GM19239 (cell line): ENCODE measurements around the gene ANKRD6.

Source experiments
- DNase-seq: peaks from one replicate; pipeline ENCODE4 v3.0.0; 2011; ENCODE audit warnings: low spot score; ENCODE audit not compliant: insufficient read length
- FAIRE-seq: peaks from 2 replicates; lab custom pipeline; 2011; peaks lifted over from hg19 to GRCh38; lab: Jason Lieb, UNC

The ANKRD6 gene

DNA sequence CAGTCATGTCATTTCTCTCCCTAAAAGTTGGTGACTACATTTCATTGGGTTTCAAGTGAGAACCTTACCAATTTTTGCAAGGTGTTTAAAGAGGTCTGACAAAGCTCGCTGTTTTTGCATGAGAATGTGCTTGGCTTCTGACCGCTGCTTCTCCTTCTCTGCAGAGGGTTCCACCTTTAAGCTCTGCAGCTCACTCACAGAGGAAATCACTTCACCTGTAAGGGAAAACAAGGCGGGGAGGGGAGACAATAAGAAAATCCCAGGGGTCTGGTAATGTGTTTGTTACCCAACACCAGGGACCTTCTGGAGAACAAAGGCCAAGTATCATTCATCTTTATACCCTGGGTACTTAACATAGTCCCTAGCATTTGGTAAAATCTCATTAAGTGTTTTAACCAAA, 245.6 kb downstream of the ANKRD6 start:
- FAIRE-seq, result no peak
- no peak for DNase-seq

DNA sequence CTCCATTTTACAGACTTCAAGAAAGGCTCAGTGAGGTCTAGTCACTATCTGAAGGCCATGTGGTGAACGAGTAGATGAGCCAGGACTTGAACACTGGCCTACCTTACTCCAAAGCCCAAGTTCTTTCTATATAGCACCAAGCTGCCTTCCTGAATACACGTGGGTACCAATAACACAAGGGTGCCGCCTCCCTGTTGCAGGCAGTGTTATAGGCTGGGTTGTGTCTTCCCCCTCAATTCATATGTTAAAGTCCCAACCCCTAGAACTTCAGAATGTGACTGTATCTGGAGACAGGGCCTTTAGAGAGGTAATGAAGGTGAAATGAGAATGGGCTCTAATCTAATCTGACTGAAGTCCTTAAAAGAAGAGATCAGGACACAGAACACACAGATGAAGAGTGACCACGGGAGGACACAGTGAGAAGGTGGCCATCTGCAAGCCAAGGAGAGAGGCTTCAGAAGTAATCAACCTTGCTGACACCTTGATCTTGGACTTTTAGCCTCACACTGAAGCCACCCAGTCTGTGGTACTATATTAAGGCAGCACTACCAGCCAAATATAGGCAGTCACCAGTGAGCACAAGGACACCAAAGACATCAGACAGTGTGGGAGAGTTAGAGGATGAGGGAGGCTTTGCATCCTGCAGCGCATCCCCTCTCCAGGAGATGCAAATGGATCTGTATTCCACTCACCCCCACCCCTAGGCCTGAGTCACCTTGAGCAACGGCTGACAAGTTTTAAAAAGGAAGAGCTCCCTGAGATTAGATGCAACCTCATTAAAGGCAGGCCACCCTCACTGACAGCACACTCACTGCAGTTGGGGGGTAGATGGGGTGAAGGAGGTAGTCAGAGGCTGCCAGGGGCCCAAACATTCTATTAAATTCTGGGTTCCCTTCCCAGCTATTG, 246.5 kb downstream of the ANKRD6 start:
- FAIRE-seq, result no peak
- DNase-seq, result no peak

DNA sequence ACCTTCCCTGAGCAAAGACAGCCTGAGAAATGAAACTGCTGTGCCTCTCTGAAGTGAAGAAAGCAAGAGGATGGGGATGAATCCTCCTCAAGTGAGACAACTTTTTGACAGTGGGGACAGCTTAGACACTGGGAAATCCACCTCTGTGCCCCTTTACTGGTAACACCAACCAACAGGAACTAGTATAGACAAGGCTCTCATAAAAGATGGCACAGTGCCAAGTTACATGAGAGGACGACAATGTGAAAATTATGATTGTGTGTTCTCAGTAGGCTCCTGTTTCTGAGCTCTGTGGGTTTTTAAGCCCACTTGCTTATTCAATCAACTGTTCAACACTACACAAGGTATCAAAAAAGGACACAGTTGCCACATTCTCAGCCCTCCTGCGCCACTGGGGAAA, 247.2 kb downstream of the ANKRD6 start:
- DNase-seq (no peak), FAIRE-seq (no peak)

DNA sequence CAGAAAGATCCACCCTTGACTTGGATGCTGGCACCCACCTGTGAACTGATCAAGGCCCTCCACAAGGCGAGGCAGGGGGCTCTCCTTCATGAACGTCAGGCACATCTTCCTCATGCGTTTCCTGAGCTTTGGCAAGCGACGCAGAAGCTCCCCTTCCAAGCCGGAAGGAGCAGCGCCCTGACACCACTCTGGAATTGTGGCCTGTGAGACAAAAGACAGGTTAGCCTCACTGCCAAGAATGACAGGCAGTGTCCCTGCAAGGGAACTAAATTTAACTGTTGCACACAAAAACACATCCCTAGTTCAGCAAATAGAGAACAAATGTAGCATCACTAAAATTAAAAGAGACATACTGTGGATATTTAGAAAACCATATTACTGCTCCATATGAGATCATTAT, 247.6 kb downstream of the ANKRD6 start:
- no peak for FAIRE-seq
- no peak for DNase-seq

DNA sequence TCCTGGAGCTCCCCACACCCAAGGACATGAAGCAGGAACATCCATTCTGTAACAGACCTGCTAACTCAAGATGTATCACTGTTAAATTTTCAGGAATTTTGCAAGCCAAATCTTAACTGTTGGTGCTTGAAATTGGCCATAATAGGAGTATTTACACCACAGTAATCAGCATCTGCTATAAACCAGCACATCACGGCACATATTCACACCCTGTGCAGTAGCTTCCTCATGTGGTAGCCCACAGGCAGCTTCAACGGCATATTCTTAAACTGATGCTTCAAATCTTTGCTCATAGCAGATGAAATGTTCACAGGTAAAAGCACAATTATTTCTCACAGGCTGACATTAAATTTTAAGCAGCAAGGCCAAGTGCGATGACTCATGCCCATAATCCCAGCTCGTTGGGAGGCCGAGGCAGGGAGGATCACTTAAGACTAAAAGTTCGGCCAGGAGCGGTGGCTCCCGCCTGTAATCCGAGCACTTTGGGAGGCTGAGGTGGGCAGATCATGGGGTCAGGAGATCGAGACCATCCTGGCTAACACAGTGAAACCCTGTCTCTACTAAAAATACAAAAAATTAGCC, 249.1 kb downstream of the ANKRD6 start:
- DNase-seq (no peak), FAIRE-seq (no peak)

DNA sequence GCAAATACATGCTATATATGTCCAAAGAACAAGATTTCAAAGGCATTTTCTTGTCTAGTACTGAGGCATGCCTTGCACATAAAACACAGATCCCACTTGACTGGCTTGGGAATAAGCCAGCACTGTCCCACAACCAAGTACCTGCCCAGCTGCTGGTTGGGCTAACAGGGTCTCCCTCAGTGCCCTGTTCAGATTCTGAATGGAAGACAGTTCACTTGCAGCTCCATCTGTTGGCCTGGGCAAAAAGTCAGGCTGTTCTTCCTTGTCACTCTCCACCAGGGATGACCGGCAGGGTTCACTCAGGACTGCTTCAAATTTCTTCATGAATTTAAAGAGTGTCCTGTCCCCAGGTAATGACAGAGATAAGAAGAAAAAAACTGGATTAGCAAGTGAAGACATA, 250.0 kb downstream of the ANKRD6 start:
- DNase-seq, result no peak
- no peak for FAIRE-seq
